Measurements from ENCODE around the gene KRTAP23-1. TPM values are rescaled to one million over a fixed set of nuclear protein-coding genes. Genes with fewer than 3 reads are reported as not detected.
A peak's percentile ranks its signal among the peaks of the same experiment; 100 is the strongest.

The KRTAP23-1 gene
- total and polyA plus RNA-seq, 2 of the 8 experiments (the other 6 are each of a cell fraction or from before 2014, with no cell fraction given) = not detected

- Histone ChIP-seq H3K27me3 (replicated peaks in 1 of 4; ENCODE audit: control insufficient read depth in 3 of 4, extremely low read depth in 1 of 4, insufficient read depth in 3 of 4, low read length in 3 of 4) (no peaks in the 10 kb centered on the region), H2BK120ac (replicated peaks; ENCODE audit: low read depth, low read length) (no peak overlapping the region), H4K5ac (ENCODE audit: insufficient read length, low read depth, low read length) (no peak overlapping the region), H3K23ac (ENCODE audit: insufficient read length) (no peak overlapping the region), H3K79me1 (ENCODE audit: low read depth, low read length) (no peaks in the 10 kb centered on the region), H3K9ac (replicated peaks in 1 of 4; ENCODE audit: extremely low read depth in 1 of 4, low read depth in 3 of 4, low read length in 3 of 4) (no peak overlapping the region), H3K4ac (replicated peaks; ENCODE audit: insufficient read length, low read depth, low read length) (no peak overlapping the region), H4K20me1 (replicated peaks in 1 of 2; ENCODE audit: control insufficient read depth in 1 of 2, insufficient read depth in 2 of 2, low read length in 2 of 2) (no peaks in the 10 kb centered on the region), H3K56ac (replicated peaks; ENCODE audit: insufficient read length, low read depth, low read length) (no peak overlapping the region), H3K4me2 (ENCODE audit: insufficient read depth in 1 of 2, low read depth in 2 of 2, low read length in 2 of 2) (no peak overlapping the region), H2BK20ac (ENCODE audit: low read length) (no peak overlapping the region), H3K9me3 (ENCODE audit: insufficient read depth in 2 of 2, low read depth in 1 of 2, low read length in 1 of 2) (no peaks in the 10 kb centered on the region), H3K36me3 (ENCODE audit: control insufficient read depth in 2 of 4, insufficient read depth in 4 of 4, low read length in 3 of 4) (no peaks in the 10 kb centered on the region), H3K18ac (ENCODE audit: extremely low read depth, low read length) (no peak overlapping the region), H2BK15ac (ENCODE audit: low read length) (no peak overlapping the region), H2BK12ac (ENCODE audit: low read depth, low read length) (no peak overlapping the region), H3K4me3 (ENCODE audit: extremely low read depth in 1 of 4, insufficient read depth in 2 of 4, low read depth in 3 of 4, low read length in 4 of 4) (no peak overlapping the region), H2AFZ (ENCODE audit: low read length) (no peak overlapping the region), H4K91ac (replicated peaks; ENCODE audit: insufficient read length, low read length) (no peak overlapping the region), H3K4me1 (replicated peaks in 1 of 4; ENCODE audit: control insufficient read depth in 3 of 4, insufficient read depth in 4 of 4, low read length in 3 of 4) (no peaks in the 10 kb centered on the region), H3K23me2 (ENCODE audit: low read depth, low read length) (no peaks in the 10 kb centered on the region), H3K79me2 (ENCODE audit: control insufficient read depth in 1 of 2, insufficient read depth in 2 of 2, low read length in 2 of 2) (no peaks in the 10 kb centered on the region), H4K8ac (ENCODE audit: extremely low read depth, insufficient read depth, low read length) (no peak overlapping the region), H3K27ac (ENCODE audit: low read depth, low read length) (no peak overlapping the region), H2AK5ac (ENCODE audit: low read depth, low read length) (no peak overlapping the region), H3K14ac (ENCODE audit: insufficient read length) (no peak overlapping the region), H2BK5ac (ENCODE audit: low read depth, low read length) (no peak overlapping the region)
- POLR2A ChIA-PET (ENCODE audit: partially characterized antibody) = no interaction called here
- FAIRE-seq = peak; percentile 62
- peak; percentile 69 to 75 for TF ChIP-seq RAD21 (IDR thresholded peaks at IDR 0.05 in 1 of 2, conservative IDR thresholded peaks at IDR 0.05 in 1 of 2; ENCODE audit: low read depth in 2 of 2, low read length in 2 of 2)
- no peak for TF ChIP-seq ATF2 (IDR thresholded peaks at IDR 0.05; ENCODE audit: low read length)
- peak; percentile 17 to 82 (median 72) for TF ChIP-seq CTCF (IDR thresholded peaks at IDR 0.05; ENCODE audit: control extremely low read depth in 1 of 3, insufficient read depth in 1 of 3, low read depth in 1 of 3, low read length in 3 of 3)
- DNase-seq (ENCODE audit: low read depth in 1 of 2, low spot score in 2 of 2) = peak in 1 of 2 experiments; percentile 63
- 94% methylated on average over 2 of the region's 2 CpGs; no CpG with 5 or more reads in 1 of the 2 experiments for WGBS, 2 experiments (ENCODE audit: extremely low coverage in 1 of 2, insufficient coverage in 1 of 2, insufficient read length in 1 of 2, insufficient replicate concordance in 2 of 2, low coverage in 1 of 2, low lambda C conversion rate in 2 of 2, missing lambda C conversion rate in 1 of 2)
- CTCF ChIA-PET (ENCODE audit: partially characterized antibody) = interaction anchor here (0.6 to 3.7 kb wide), 18 partner anchors 9 to 693 kb away, joined by 3 to 18 read pairs (median 5); no protein-coding TSS in a partner anchor
Observed at GRCh38 chr21:30340714-30341573, 7.5 kb downstream of the KRTAP23-1 start.

All from H1 (cell line).